Mammary epithelial cell (primary cell): ENCODE data around the gene CST9.

Experiments used
- EZH2 ChIP-seq: IDR thresholded peaks from 2 replicates; pipeline ENCODE4 v1.6.1; 2012; ENCODE audit warnings: low read length, inconsistent platforms, borderline replicate concordance
- TF ChIP-seq, protein P1 (sequence below), 2 donors: IDR thresholded peaks in 1 of 2; conservative IDR thresholded peaks in 1 of 2; 2 replicates each; pipeline ENCODE4 v1.5.1; 2011 to 2012; ENCODE audit warnings: inconsistent platforms in 2 of 2, low read length in 2 of 2, mild to moderate bottlenecking in 2 of 2, control low read depth in 1 of 2, low read depth in 1 of 2; ENCODE audit not compliant: insufficient read depth in 1 of 2; ENCODE audit errors: extremely low read depth in 1 of 2

DNA sequence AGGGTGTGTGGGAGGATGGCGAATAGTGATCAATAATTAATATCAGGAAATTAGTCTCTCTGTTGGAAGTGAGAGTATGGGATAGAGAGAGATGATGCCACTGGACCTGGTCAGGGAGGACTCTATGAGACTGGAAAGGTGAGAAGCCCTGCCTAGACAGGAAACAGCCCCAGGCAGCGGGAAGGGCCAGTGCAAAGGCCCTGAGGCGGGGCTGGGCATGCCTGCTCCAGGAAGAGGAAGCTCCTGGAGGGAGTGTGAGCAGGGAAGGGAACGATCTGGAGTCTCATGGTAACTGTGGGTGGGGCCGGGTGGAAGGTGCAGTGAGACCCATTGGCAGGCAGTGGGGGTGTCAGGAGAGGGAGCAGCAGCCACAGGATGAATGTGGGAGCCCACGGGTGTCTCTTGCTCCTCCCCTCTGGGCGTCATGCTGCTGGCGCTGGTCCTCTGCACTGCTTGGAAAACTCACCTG, 33.8 kb upstream of the CST9 start:
- TF ChIP-seq, protein P1, sequence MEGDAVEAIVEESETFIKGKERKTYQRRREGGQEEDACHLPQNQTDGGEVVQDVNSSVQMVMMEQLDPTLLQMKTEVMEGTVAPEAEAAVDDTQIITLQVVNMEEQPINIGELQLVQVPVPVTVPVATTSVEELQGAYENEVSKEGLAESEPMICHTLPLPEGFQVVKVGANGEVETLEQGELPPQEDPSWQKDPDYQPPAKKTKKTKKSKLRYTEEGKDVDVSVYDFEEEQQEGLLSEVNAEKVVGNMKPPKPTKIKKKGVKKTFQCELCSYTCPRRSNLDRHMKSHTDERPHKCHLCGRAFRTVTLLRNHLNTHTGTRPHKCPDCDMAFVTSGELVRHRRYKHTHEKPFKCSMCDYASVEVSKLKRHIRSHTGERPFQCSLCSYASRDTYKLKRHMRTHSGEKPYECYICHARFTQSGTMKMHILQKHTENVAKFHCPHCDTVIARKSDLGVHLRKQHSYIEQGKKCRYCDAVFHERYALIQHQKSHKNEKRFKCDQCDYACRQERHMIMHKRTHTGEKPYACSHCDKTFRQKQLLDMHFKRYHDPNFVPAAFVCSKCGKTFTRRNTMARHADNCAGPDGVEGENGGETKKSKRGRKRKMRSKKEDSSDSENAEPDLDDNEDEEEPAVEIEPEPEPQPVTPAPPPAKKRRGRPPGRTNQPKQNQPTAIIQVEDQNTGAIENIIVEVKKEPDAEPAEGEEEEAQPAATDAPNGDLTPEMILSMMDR (conservative IDR thresholded peaks at IDR 0.05 in 1 of 2, IDR thresholded peaks at IDR 0.05 in 1 of 2; ENCODE audit: extremely low read depth in 1 of 2, insufficient read depth in 1 of 2, low read depth in 1 of 2, low read length in 2 of 2), result no peak
- no peak for TF ChIP-seq EZH2
